CD4-positive, alpha-beta T cell treated with Interleukin-21 for 1 hour (primary cell): ENCODE measurements around the gene CATSPERB.
"Not testable (repeated sequence)": the region's sequence is repeated elsewhere in the genome, so short reads cannot be mapped to it uniquely, and the experiment has no call there.

Experiments
- DNase-seq: peaks from one replicate; pipeline ENCODE4 v3.0.0-alpha.2; 2020

Gene CATSPERB

DNA sequence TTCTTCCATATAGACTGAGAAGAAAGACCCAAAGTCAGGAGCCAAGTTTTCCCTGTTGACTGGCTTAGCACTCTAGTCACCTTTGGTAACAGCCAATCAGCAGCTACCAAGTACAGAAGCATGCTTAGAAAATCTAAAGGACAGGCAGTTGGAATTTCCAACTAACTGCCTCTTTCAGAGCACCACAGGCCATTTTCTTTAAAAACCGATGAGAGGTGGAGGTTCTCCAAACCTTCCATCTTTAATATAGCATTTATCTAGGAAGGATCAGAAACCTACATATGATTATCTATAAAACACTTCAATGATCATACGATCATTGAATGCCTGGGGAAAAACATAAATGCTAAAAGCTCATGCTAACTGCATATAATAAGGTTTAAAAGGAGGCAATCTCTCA, at the start of gene CATSPERB:
Gene CATSPERB (minus strand): TSS at position 101 of the 400 bp plus-strand sequence. CDS start 2,607 bp downstream, outside the sequence.
- no peak for DNase-seq

- no peak for DNase-seq
Measured at GRCh38 chr14:91780452-91780851, 48.6 kb upstream of the CATSPERB start.

DNA sequence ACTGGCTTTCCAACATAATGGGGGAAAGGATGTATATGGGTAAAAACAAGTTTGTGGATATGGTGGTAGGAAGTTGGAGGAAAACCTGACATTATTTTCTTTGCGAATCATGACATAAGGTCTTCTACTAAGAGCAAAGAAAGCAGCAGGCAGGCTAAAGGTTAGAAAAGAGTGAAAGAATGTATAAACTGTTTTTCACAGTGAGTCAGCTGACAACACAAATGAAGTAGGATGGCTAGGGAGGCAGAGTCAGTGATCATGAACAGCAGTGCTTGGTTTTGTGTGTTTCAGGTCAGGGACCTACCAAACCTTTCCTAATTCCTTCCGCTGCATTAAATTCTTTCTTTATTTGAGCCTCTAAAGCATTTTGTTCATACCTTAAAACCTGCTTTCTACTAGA, 46.3 kb upstream of the CATSPERB start:
- DNase-seq = no peak

DNA sequence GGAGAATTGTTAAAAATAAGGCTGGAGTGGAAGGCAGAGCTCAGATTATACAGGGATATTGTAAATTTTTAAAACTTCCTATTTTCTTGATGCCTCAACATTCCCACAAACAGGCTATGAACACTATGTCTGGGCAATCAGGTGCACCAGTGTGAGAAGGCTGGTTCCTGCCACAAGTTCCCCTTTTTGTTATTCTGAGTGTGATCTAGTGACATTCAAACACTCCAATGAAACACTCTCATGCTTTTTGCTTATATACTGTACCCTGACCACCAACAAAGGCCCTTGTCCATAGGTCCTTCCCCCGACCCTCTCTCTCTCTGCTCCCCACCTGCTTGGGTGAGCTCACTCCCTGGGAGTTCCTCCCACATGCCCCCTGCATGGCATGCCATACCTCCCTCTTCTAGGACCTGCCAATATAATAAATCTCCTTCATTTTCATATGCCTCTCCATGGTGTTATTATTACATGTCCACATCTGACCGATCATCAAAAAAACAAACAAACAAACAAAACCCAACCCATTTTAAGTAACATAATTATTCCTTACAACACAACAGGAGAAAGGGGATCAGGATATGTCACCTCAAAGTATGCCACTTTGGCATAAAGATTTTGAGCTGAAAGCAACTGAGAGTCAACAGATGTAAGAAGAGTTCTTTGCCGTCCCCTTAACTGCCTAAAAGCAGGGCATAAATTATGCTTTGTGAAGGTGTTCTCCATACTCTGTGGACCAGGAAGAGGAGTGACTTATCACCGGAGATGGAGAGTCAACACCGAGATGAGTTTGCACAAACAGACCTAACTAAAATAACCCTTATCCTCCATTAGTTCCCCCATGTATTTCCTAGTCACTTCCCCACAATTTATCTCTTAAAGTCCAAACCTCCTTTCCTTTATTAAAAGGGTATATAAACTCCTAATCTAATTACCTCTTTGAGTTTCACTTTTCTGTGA, 42.5 kb upstream of the CATSPERB start:
- no peak for DNase-seq

DNA sequence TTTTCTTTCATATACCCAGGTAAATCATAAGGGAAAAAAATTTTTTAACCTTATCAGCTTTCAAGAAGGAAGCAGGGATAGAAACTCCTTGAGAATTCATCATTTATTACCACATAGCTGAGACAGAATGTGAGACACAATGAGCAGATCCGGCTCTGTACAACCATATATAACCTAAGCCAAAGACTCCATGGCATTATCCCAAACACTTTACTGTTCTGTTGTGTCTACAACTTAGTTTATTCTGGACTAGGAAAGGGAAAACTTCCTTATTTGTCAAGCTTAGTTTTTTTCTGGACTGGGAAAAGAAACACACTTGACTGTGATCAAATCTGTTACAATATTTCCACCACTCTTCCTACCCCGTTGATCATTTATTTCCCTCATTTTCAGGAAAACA, 38.3 kb upstream of the CATSPERB start:
- DNase-seq = no peak

GRCh38 chr14:91755570-91756295, 23.8 kb upstream of the CATSPERB start:
- no peak for DNase-seq

- DNase-seq = no peak
Measured at GRCh38 chr14:91754819-91755218, 22.9 kb upstream of the CATSPERB start.

DNA sequence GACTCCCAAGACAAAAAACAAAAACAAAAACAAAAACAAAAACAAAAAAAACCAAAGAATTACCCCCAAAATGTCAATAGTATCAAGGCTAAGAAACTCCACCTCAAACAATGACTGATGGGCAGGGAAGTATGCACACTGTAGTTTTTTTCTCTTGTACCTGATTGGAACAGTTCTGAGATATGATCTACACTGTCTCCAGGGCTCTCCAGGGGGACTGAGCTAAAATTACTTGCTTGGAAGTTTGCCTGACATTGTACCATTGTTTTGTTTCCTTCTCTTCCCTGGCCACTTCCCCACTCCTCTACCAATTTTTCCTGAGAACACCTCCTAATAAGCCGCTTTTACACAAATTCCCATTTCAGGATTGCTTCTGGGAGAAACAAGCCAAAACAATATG, 22.3 kb upstream of the CATSPERB start:
- DNase-seq = no peak

GRCh38 chr14:91753501-91754128, 21.7 kb upstream of the CATSPERB start:
- DNase-seq = no peak

- DNase-seq = no peak
Measured at GRCh38 chr14:91752961-91753360, 21.1 kb upstream of the CATSPERB start.

GRCh38 chr14:91751719-91752118, 19.8 kb upstream of the CATSPERB start:
- no peak for DNase-seq

DNA sequence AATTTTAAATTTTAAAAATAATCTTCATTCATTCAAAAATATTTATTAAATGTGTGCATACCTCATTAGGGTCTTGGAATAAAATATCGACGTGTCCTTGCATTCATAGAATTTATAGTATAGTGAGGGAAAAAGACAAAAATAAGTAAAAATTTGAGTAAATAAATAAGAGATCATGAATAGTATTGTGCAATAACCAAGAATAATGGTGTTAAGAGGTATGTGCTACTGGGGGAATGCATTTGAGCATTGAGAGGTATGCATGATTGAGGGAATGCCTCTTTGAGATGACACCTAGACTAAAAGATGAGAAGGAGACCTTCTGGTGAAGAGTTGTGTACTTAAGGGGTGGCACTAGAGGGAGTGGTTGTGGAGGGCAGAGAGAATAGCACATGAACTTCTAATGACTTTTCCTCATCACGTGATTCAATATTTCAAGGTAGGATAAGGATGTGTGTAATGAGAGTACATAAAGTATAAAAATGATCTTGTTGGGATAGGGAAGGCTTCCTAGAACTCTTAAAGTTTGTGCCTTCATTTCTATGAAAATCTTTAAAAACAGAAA, 18.8 kb upstream of the CATSPERB start:
- DNase-seq = no peak

- no peak for DNase-seq
Measured at GRCh38 chr14:91749868-91750267, 18.0 kb upstream of the CATSPERB start.

- no peak for DNase-seq
Measured at GRCh38 chr14:91748049-91748448, 16.2 kb upstream of the CATSPERB start.

- DNase-seq = no peak
Measured at GRCh38 chr14:91745344-91745743, 13.5 kb upstream of the CATSPERB start.

- DNase-seq = no peak
Measured at GRCh38 chr14:91744068-91744480, 12.2 kb upstream of the CATSPERB start.

DNA sequence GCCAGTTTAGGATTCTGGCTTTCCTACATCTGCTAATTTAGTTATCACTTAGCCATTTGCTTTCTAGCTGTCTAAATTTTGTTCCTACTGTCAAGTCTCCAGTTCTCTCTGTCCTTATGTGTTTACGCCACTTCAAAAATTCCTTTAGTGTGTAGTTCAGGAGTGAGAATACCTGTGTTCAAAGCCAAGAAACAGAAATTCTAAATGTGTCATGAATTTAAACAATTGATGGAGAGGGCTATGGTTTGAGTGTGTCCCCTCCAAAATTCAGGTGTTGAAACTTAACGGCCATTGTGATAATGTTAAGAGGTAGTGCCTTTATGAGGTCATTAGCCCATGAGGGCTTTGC, 11.4 kb upstream of the CATSPERB start:
- DNase-seq = no peak

- DNase-seq = no peak
Measured at GRCh38 chr14:91742621-91743304, 10.9 kb upstream of the CATSPERB start.

DNA sequence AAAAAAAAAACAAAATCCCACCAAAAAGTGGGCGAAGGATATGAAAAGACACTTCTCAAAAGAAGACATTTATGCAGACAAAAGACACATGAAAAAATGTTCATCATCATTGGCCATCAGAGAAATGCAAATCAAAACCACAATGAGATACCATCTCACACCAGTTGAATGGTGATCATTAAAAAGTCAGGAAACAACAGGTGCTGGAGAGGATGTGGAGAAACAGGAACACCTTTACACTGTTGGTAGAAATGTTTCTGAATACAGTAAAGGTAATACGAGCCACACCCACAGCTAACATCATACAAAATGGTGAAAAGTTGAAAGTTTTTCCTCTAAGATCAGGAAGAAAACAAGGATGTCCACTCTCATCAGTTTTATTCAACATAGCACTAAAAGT, 8.0 kb upstream of the CATSPERB start:
- not testable (repeated sequence) for DNase-seq

GRCh38 chr14:91737619-91738018, 5.7 kb upstream of the CATSPERB start:
- no peak for DNase-seq

DNA sequence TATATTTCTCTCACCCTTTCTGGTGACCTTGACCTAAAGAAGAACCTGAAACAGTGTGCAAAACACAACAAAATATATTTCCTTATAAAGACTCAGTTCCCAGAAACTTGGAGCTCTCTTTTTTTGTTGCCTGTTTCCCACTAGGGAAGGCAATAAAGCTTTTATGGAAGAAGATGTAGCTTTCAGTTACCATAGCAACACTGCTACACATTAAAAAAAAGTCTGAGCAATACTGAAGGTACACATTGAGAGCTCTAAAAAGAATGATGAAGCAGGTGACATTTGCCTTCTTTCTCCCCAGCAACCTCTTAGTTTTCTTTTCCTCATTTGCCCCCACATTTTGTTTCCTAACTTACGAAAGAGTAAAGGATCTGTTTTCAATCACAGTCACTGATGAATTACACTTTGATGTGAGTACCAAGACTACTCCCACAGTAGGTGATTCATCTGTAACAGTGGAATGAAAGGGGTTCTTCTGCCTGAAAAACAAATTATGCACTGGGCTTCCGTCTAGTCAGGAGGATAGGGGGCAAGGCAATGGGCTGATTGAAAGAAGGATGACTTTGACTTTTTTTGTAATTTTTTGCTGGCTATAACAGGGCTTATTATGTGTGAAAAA, 1.1 kb upstream of the CATSPERB start:
- DNase-seq = no peak

- no peak for DNase-seq
Measured at GRCh38 chr14:91732439-91732838, 553 bp upstream of the CATSPERB start.
